GM12872 (cell line): ENCODE results near the gene MRPL36.

Experiments used
- CTCF ChIP-seq: IDR thresholded peaks from 3 replicates; pipeline ENCODE4 v1.5.1; 2011; ENCODE audit warnings: low read depth, mild to moderate bottlenecking, low read length, moderate library complexity; ENCODE audit not compliant: insufficient read depth

Gene MRPL36

DNA sequence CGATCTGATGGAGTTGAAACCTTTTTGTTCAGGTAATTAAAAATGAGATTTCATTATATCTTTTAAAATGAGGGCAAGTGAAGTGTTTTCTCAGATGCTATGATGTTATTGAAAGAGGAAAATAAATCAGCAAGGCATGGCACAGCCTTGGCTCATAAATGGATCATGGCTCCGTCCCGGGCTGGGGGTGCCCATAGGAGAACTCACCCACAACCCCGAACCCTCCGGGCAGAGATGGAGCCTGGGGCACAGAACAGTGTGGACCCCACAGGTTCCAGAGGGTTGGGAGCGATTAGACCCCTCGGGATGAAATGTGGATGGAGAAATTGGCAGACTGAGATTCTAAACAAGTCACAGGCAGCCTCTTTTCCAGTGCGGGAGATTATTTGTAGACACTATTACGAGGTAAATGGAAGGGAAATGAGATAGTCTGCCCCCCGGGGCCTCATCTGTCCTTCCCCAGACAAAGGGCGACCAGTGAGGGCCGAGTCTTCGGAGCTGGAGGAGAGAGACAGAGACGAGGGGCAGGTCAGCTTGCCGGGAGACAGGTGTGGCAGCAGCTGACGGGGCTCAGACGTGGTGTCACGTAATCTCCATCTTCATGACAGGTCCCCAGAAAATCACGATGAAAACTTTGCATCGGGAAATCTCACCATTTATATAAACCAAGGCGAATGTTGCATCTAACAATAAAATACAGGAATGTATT, 35.2 kb upstream of the MRPL36 start:
- TF ChIP-seq CTCF = no peak

- no peak for TF ChIP-seq CTCF
Measured at GRCh38 chr5:1834022-1834551, 34.5 kb upstream of the MRPL36 start.

GRCh38 chr5:1833264-1834021, 33.8 kb upstream of the MRPL36 start:
- no peak for TF ChIP-seq CTCF

DNA sequence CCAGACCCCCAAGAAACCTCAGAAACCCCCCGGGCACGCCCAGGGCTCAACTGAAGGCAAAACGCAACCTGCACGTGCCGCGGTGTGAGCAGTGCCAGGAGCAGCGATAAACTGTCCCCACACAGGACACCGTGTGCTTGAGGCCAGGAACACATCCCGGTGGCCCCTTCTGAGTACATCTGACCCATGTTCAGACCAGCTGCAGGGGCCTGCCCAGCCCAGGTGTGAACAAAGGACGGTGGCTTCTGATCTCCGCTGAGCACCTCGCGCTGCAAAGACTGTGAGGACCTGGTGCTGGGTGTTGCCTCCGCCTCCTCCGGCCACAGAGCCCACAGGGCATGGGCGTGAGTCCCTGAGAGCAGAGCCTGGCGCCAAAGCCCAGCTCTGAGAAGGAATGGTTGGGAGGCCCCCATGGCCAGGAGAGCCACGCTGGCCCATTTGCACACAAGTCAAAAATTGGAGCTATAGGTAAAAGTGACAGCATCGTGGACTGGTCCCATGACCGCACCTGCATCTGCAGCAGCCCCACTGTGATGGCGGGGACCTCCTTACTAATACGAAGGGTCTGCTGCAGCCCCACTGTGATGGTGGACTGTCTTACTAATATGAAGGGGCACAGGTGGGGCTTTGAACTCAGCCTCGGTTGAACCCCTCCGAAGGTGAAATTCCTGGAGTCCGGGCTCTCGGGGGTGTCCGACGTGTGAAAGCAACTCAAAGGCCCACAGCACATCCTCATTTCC, 33.0 kb upstream of the MRPL36 start:
- TF ChIP-seq CTCF = no peak

DNA sequence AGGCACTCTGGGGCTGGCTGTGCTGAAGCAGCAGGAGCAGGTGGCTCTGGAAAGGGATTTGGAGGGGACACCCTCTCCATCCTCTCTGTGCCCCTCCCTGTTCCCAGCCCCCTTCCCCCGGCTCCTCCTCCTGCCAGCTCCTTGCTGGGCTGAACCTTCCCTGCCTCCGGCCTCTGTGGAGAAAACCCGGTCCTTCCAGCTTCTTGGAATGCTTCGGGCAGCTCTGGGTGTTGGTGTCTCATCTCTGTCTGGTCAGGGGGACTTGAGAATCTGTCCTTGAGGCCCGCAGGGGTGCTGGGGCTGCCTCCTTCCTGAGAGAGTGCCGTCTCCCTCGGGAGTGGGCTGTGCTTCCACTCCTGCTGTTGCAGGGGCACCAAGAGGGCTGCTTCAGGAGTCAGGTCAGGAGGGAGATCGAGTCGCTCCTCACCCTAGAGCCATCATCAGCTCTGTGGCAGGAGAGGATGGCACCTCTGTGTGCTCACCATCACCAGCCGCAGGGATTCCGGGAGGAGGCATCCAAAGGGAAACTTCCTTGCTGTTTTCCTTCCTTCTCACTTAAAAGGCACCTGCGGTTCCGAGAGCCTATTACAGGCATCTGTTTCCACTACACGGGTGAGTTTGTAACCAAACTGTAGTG, 32.2 kb upstream of the MRPL36 start:
- no peak for TF ChIP-seq CTCF

DNA sequence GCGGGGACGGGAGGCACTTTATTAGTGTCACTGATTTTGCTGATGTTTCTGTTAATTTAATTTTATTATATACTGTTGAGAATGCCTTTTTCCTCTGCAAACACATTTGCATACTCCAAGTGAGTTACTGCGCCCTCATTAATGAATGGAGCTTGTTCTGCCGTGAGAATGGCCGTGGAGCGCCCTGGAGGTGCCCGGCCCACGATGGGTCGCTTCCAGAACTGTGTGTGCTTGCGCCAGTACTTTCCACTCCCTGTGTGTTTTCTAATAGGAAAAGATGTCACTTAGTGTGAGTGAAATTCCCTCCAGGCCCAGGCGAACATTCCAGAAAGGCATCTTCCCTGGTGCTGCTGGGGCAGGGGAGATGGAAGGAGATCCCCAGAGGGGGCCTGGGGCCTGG, 31.6 kb upstream of the MRPL36 start:
- TF ChIP-seq CTCF = no peak
